AG09319 (cell line): ENCODE measurements around the gene RHOJ.
A peak's percentile ranks its signal among the peaks of the same experiment; 100 is the strongest.

Experiments used
- DNase-seq: peaks from one replicate; pipeline ENCODE4 v3.0.0-alpha.2; 2010; ENCODE audit warnings: low read depth; ENCODE audit errors: extremely low read depth
- TF ChIP-seq, protein P1 (sequence below): IDR thresholded peaks from 2 replicates; pipeline ENCODE4 v1.5.1; 2011; ENCODE audit warnings: low read depth, mild to moderate bottlenecking, inconsistent platforms, low read length, moderate library complexity

The RHOJ gene

DNA sequence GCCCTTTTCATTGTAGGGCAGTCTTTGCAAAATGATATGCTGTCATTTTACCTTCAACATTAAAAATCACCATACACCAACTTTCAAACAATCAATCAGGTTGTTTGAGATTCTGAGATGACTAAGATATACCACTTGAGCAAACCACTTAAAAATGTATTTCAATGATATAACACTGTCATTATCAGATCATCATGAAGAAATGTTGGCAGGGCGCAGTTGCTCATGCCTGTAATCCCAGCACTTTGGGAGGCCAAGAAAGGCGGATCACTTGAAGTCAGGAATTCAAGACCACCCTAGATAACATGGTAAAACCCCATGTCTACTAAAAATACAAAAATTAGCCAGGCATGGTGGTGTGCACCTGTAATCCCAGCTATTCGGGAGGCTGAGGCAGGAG, 13.0 kb upstream of the RHOJ start:
- no peak for DNase-seq
- TF ChIP-seq, protein P1, sequence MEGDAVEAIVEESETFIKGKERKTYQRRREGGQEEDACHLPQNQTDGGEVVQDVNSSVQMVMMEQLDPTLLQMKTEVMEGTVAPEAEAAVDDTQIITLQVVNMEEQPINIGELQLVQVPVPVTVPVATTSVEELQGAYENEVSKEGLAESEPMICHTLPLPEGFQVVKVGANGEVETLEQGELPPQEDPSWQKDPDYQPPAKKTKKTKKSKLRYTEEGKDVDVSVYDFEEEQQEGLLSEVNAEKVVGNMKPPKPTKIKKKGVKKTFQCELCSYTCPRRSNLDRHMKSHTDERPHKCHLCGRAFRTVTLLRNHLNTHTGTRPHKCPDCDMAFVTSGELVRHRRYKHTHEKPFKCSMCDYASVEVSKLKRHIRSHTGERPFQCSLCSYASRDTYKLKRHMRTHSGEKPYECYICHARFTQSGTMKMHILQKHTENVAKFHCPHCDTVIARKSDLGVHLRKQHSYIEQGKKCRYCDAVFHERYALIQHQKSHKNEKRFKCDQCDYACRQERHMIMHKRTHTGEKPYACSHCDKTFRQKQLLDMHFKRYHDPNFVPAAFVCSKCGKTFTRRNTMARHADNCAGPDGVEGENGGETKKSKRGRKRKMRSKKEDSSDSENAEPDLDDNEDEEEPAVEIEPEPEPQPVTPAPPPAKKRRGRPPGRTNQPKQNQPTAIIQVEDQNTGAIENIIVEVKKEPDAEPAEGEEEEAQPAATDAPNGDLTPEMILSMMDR: no peak

DNA sequence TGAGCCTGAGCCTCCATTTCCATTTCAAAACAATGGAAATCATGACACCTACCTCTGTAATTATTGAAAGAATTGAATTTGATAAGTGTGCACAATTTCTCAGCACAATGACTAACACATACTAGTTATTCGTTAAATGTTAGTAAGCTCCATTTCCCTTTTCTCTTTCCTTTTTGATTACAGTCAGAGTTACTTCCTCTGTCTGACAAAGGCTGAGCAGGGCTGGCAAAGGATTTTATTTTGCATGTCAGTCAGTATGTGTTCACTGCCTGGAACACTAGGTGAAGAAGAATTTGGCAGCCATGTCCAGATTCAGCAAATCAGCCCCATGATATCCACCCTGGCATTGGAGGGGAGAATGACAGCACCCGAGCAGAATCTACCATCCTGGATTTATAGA, 12.2 kb upstream of the RHOJ start:
- no peak for DNase-seq
- TF ChIP-seq, protein P1: no peak

DNA sequence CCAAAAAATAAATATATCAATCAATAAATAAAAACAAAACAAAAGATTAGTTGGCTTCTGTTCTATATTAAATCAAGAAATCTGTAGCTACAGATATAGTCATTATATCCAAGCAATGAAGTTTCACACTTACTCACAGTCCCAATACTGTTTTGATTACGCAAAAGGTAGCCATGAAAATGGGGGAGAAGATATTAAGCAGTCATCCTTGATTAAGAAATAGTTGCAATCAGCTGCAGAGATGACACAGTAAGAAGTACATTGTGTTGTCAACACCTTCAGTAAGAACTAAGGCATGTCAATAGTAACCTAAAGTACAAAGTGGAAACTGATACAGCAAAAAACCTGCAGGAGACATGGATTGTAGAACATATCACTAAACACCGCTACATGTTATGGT, 11.0 kb upstream of the RHOJ start:
- TF ChIP-seq, protein P1: no peak

DNA sequence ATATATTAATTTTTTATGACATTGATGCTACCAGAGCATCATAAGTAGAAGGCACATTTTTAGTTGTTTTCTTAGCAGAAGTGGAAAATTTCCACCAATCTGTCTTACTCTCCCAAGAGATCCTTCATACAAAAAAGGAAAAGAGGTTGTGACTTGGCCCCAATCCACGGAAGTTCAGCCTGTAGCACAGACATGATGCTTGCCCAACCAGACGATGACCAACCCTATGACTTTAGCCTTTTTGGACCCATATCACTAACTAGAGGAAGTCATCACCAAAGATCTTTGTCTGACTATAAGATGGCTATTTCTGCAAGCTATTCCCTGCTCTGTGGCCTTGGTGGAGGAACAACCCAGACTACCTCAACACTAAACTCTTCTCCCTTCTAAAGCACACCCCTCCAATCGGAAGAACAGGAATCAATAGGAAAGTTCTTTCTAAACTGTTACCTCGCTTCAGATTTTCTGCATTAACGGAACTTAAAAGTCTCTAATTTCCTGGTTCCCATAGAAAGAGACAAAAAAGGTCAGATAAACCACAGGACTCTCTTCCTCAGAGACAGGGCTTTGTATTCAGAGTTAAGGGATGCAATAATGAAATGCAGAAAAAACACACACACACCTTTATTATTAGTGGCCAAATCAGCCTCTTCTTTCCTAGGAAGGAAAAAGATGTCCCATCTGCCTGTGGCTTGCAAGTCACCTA, 4.1 kb upstream of the RHOJ start:
- no peak for DNase-seq
- TF ChIP-seq, protein P1: no peak

More for the DNA sequence above, 11.0 kb upstream of the RHOJ start:
- no peak for DNase-seq

DNA sequence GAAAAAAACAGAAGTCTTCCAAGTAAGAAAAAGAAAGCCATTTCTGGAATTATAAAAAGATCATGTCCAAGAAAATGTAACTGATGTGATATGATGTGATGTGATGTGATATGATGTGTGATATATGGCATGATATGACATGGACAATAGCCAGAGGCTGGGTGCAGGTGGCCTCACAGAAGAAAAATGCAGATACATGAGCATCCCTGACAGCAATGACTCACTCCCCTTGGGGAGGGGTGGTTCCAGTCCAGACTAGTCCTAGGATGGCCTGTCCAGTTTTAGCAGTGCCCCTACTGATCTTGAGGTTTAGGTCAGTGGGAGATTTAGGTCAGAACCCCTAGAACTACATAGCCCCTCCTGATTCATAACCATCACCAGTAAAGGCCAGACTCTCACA, 3.5 kb upstream of the RHOJ start:
- TF ChIP-seq, protein P1: no peak
- no peak for DNase-seq

DNA sequence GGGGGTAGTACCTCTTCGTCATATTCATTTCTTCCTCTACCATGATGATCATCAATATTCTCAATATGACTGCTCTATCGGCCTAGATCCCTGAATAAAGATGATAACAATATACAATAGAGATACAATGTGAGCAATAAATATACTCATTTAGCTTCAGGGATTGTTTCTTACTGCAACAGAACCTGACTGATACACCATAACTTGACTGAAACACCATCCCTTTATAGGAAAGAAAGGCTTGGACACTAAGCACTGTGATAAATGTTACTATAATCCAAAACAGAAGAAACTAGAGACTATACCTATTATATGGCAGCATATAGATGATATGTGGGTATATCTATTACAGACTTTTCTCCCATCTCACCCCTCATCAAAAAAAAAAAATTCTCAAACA, 1.2 kb upstream of the RHOJ start:
- TF ChIP-seq, protein P1: no peak
- DNase-seq: no peak

DNA sequence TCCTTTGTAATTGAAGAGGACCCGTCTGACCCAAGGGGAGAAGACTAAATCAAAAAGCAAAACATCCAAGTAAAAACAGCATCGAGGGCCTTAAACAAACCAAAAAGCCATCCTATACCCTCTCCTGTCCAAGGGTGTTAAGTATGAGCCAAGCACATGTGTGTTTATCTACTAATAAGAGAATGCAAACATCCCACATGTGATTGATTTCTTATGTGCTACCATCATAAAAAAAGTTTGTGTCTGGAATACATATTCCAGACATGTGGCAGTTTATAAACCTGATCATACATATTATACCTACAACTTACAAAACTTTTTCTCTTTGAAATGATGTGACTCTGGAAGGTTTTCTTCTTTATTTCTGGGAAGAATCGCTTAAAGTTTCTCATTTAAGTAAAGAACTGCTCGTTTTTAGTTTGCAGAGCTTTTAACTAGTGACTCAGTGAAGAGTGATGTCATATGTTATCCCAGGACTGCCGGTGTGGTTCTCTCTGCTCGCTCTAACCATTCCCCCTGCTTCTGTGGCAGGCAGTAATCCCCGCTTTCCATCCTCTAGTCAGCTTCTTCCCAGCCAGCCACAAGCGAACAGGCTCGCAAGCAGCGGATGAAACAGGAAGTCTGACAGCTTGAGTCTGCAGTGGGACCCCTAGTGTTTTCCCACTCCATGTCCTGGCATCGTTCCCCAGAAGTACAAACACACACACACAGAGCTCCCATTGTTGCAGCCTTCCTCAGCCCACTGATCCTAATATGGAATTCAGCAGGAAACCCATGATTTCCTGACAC, 431 bp upstream of the RHOJ start:
- TF ChIP-seq, protein P1: peak; percentile 29
- DNase-seq: peak; percentile 44
